Neural cell (in vitro differentiated cells): ENCODE results near the gene BICDL1. TPM values are rescaled to one million over a fixed set of nuclear protein-coding genes. Genes with fewer than 3 reads are reported as not detected.

Experiments used
- H2AFZ ChIP-seq: fragments of 200-600, 300-800 bp; sonication (generic), shearing (Covaris generic); 2 replicates; pipeline ENCODE4 v1.6.0; 2014; ENCODE audit warnings: low read depth, mild to moderate bottlenecking, antibody characterized with exemption, low read length, moderate library complexity
- H3F3A ChIP-seq: fragments of 200-600 bp; shearing (Covaris generic); 2 replicates; pipeline ENCODE4 v1.6.1; 2016; ENCODE audit warnings: mild to moderate bottlenecking, moderate library complexity, mixed read lengths, antibody characterized with exemption, low read length; ENCODE audit not compliant: insufficient read depth, poor library complexity, severe bottlenecking
- H3K27ac ChIP-seq: fragments of 200-600, 300-800 bp; sonication (generic), shearing (Covaris generic); 2 replicates; pipeline ENCODE4 v1.5.1; 2014; ENCODE audit warnings: mild to moderate bottlenecking, low read length, moderate library complexity
- H3K27me3 ChIP-seq: fragments of 300-800, 200-600 bp; sonication (generic), shearing (Covaris generic); 2 replicates; pipeline ENCODE4 v1.6.0; 2014; ENCODE audit warnings: mild to moderate bottlenecking, low read depth, low read length, moderate library complexity; ENCODE audit not compliant: insufficient read depth
- H3K36me3 ChIP-seq: fragments of 300-800, 200-600 bp; sonication (generic), shearing (Covaris generic); 2 replicates; pipeline ENCODE4 v1.5.1; 2014; ENCODE audit warnings: mild to moderate bottlenecking, antibody characterized with exemption, low read length, moderate library complexity; ENCODE audit not compliant: insufficient read depth
- H3K4me2 ChIP-seq: fragments of 300-800, 200-600 bp; sonication (generic), shearing (Covaris generic); 2 replicates; pipeline ENCODE4 v1.6.0; 2014; ENCODE audit warnings: mild to moderate bottlenecking, low read length
- H3K4me3 ChIP-seq: fragments of 300-800, 200-600 bp; sonication (generic), shearing (Covaris generic); 2 replicates; pipeline ENCODE4 v1.5.1; 2014; ENCODE audit warnings: mild to moderate bottlenecking, low read length, moderate library complexity
- H3K79me2 ChIP-seq: fragments of 200-600 bp; shearing (Covaris generic); replicated peaks from 2 replicates; pipeline ENCODE4 v1.6.0; 2014; ENCODE audit warnings: mild to moderate bottlenecking, low read length, moderate library complexity; ENCODE audit not compliant: insufficient read depth
- H3K9ac ChIP-seq: fragments of 300-800, 200-600 bp; sonication (generic), shearing (Covaris generic); 2 replicates; pipeline ENCODE4 v1.6.1; 2016; ENCODE audit warnings: mild to moderate bottlenecking, low read length, mixed read lengths
- H3K9me2 ChIP-seq: fragments of 200-600 bp; shearing (Covaris generic); 2 replicates; pipeline ENCODE4 v1.6.1; 2016; ENCODE audit warnings: mild to moderate bottlenecking, low read length, mixed read lengths; ENCODE audit not compliant: insufficient read depth
- H3K9me3 ChIP-seq: fragments of 200-600, 300-800 bp; sonication (generic), shearing (Covaris generic); 2 replicates; pipeline ENCODE4 v1.6.1; 2016; ENCODE audit warnings: mild to moderate bottlenecking, mixed run types, low read length, moderate library complexity, mixed read lengths
- H4K20me1 ChIP-seq: fragments of 200-600 bp; shearing (Covaris generic); 2 replicates; pipeline ENCODE4 v1.6.1; 2016; ENCODE audit warnings: mild to moderate bottlenecking, mixed run types; ENCODE audit not compliant: insufficient read depth
- CTCF ChIP-seq: fragments of 450-650 bp; IDR thresholded peaks from 2 replicates; pipeline ENCODE4 v1.5.1; 2014; ENCODE audit warnings: antibody characterized with exemption, mild to moderate bottlenecking, moderate library complexity; ENCODE audit not compliant: poor library complexity, severe bottlenecking
- EP300 ChIP-seq: fragments of 450-650 bp; conservative IDR thresholded peaks from 2 replicates; pipeline ENCODE4 v1.6.1; 2014; ENCODE audit warnings: antibody characterized with exemption, mild to moderate bottlenecking, moderate library complexity; ENCODE audit not compliant: poor library complexity, severe bottlenecking
- EZH2 ChIP-seq: fragments of 200-600, 300-800 bp; shearing (Covaris generic), sonication (generic); IDR thresholded peaks from 2 replicates; pipeline ENCODE4 v1.6.1; 2014; ENCODE audit warnings: antibody characterized with exemption, low read length, borderline replicate concordance, mild to moderate bottlenecking; ENCODE audit not compliant: insufficient read depth, poor library complexity, severe bottlenecking
- MXI1 ChIP-seq: fragments of 450-650 bp; conservative IDR thresholded peaks from 2 replicates; pipeline ENCODE4 v1.6.1; 2014; ENCODE audit warnings: antibody characterized with exemption, mild to moderate bottlenecking; ENCODE audit not compliant: poor library complexity, severe bottlenecking
- POLR2AphosphoS5 ChIP-seq: IDR thresholded peaks from 2 replicates; pipeline ENCODE4 v1.6.1; 2012
- RAD21 ChIP-seq: fragments of 450-650 bp; conservative IDR thresholded peaks from 2 replicates; pipeline ENCODE4 v1.6.1; 2014; ENCODE audit warnings: antibody characterized with exemption, mild to moderate bottlenecking, moderate library complexity
- REST ChIP-seq: IDR thresholded peaks from 2 replicates; pipeline ENCODE4 v1.6.1; 2012; ENCODE audit warnings: borderline replicate concordance
- SMC3 ChIP-seq: fragments of 450-650 bp; conservative IDR thresholded peaks from 2 replicates; pipeline ENCODE4 v1.6.1; 2014; ENCODE audit warnings: antibody characterized with exemption, mild to moderate bottlenecking, moderate library complexity; ENCODE audit not compliant: poor library complexity
- TAF1 ChIP-seq: IDR thresholded peaks from 2 replicates; pipeline ENCODE4 v1.6.1; 2012; ENCODE audit warnings: low read depth
- polyA plus RNA-seq: library from polyadenylated mRNA; depleted of rRNA; stranded (reverse); fragments of >200 nt; gene quantifications from 2 replicates; pipeline ENCODE4 v1.2.3, GENCODE V29; 2014

Gene BICDL1
- polyA plus RNA-seq, 1 donor from 2014 or later, result 136 TPM

DNA sequence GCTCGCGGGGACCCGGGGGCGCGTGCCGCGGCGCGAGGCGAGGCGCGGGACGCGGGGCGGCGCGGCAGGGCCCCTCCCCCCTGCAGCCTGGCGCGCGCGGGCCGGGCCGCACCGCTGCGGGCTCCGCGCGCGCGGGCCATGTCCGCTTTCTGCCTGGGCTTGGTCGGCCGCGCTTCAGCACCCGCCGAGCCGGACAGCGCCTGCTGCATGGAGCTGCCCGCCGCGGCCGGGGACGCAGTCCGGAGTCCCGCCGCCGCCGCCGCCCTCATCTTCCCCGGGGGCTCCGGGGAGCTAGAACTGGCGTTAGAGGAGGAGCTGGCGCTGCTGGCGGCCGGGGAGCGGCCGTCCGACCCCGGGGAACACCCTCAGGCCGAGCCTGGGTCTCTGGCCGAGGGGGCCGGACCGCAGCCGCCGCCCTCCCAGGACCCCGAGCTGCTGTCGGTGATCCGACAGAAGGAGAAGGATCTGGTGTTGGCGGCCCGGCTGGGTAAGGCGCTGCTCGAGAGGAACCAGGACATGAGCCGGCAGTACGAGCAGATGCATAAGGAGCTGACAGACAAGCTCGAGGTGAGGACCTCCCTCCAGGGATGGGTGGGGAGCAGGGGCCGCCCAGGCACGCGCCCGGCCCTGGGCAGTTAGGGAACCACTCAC lies 820 bp downstream of the BICDL1 start:
- Histone ChIP-seq H4K20me1 (peaks cover 6% of the 10 kb centered on the region), H3K9me3 (no peaks in the 10 kb centered on the region), H3K4me3 (peak overlapping the region; percentile 92), H3K36me3 (no peaks in the 10 kb centered on the region), H3K27me3 (peaks cover 5% of the 10 kb centered on the region), H3F3A (peaks cover 6% of the 10 kb centered on the region), H3K9me2 (no peaks in the 10 kb centered on the region), H2AFZ (peak overlapping the region; percentile 30), H3K4me2 (peak overlapping the region; percentile 98), H3K79me2 (peaks cover 23% of the 10 kb centered on the region), H3K9ac (peak overlapping the region; percentile 88), H3K27ac (peak overlapping the region; percentile 75)
- TF ChIP-seq REST (peak; percentile 85), MXI1 (peak; percentile 55), POLR2AphosphoS5 (peak; percentile 9), SMC3 (peak; percentile 29), CTCF (no peak), RAD21 (peak; percentile 36)

DNA sequence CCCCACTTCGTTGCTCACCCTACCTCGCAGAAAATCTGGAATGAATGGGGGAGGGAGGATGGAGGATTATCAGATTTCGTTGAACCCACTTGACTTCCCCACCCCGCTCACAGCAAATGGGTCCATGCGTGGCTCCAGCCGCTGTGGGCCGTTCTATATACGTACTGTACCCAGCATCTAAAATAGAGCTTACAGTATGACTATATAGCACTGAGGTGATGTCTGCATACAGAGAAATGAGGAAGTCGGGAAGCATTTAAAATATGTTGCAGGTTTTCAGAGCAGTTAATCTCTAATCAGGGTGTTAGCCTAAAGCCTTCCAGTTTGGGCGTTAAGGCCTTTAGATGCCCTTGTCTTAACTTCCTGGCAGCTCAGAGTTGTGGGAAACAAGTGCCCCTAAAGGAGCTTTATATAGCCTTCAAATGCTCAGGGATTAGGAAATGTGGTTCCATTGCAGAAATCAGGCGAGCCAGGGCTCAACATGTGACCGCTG lies 1.4 kb downstream of the BICDL1 start:
- peaks cover 6% of the 10 kb centered on the region for H4K20me1 ChIP-seq
- TF ChIP-seq CTCF, result no peak
- TF ChIP-seq EP300, result no peak
- TF ChIP-seq RAD21, result no peak
- TF ChIP-seq EZH2, result no peak
- TF ChIP-seq TAF1, result no peak
- peak; percentile 3 for TF ChIP-seq MXI1
- TF ChIP-seq REST, result no peak
- TF ChIP-seq SMC3, result no peak
- peak; percentile 3 for TF ChIP-seq POLR2AphosphoS5
- H3K4me2 ChIP-seq, result peak overlapping the region; percentile 98
- H3F3A ChIP-seq, result peaks cover 6% of the 10 kb centered on the region
- no peaks in the 10 kb centered on the region for H3K36me3 ChIP-seq
- H3K9me2 ChIP-seq, result no peaks in the 10 kb centered on the region
- peak overlapping the region; percentile 30 for H2AFZ ChIP-seq
- H3K27ac ChIP-seq, result peak overlapping the region; percentile 75
- peaks cover 23% of the 10 kb centered on the region for H3K79me2 ChIP-seq
- peaks cover 5% of the 10 kb centered on the region for H3K27me3 ChIP-seq
- no peaks in the 10 kb centered on the region for H3K9me3 ChIP-seq
- peak overlapping the region; percentile 88 for H3K9ac ChIP-seq
- peak overlapping the region; percentile 92 for H3K4me3 ChIP-seq
